C4-2B (cell line): ENCODE measurements around the gene C1orf94.

Experiments used
- ZFX ChIP-seq: fragments of 450-650 bp; IDR thresholded peaks from 2 replicates; pipeline ENCODE4 v1.6.1; 2017
- TF ChIP-seq, protein P1 (sequence below): fragments of 450-650 bp; conservative IDR thresholded peaks from 2 replicates; pipeline ENCODE4 v1.5.1; 2017; ENCODE audit warnings: mild to moderate bottlenecking

GRCh38 chr1:34262921-34263320, 86.2 kb downstream of the C1orf94 start:
- TF ChIP-seq, protein P1, sequence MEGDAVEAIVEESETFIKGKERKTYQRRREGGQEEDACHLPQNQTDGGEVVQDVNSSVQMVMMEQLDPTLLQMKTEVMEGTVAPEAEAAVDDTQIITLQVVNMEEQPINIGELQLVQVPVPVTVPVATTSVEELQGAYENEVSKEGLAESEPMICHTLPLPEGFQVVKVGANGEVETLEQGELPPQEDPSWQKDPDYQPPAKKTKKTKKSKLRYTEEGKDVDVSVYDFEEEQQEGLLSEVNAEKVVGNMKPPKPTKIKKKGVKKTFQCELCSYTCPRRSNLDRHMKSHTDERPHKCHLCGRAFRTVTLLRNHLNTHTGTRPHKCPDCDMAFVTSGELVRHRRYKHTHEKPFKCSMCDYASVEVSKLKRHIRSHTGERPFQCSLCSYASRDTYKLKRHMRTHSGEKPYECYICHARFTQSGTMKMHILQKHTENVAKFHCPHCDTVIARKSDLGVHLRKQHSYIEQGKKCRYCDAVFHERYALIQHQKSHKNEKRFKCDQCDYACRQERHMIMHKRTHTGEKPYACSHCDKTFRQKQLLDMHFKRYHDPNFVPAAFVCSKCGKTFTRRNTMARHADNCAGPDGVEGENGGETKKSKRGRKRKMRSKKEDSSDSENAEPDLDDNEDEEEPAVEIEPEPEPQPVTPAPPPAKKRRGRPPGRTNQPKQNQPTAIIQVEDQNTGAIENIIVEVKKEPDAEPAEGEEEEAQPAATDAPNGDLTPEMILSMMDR = no peak
- no peak for TF ChIP-seq ZFX
